HG03575 (cell line): ENCODE results near the gene LENG8.
"Not testable (repeated sequence)": the region's sequence is repeated elsewhere in the genome, so short reads cannot be mapped to it uniquely, and the experiment has no call there.

Experiments used
- ATAC-seq: cut with Tn5 transposase; IDR thresholded peaks from one replicate; pipeline ENCODE4 v1.9.1; 2021; ENCODE audit not compliant: unreplicated experiment, insufficient number of reproducible peaks, low FRiP score; ENCODE audit errors: extremely low read depth

LENG8 gene

DNA sequence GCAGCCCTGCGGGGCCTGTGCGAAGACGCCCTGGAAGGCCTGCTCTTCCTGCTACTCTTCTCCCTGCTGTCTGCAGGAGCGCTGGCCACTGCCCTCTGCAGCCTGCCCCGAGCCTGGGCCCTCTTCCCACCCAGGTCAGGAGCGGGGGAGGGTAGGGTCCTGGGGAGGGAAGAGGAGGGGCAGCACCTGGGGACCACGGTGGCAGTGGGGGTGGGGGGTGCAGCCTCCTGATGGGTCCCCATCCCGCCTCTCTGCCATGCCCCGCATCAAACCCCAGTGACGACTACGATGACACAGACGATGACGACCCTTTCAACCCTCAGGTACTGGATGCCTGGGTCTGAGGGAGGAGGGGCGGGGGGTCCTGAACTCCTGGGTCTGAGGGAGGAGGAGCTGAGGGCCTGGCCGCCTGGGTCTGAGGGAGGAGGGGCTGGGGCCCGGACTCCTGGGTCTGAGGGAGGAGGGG, 13.4 kb upstream of the LENG8 start:
- ATAC-seq = no peak

DNA sequence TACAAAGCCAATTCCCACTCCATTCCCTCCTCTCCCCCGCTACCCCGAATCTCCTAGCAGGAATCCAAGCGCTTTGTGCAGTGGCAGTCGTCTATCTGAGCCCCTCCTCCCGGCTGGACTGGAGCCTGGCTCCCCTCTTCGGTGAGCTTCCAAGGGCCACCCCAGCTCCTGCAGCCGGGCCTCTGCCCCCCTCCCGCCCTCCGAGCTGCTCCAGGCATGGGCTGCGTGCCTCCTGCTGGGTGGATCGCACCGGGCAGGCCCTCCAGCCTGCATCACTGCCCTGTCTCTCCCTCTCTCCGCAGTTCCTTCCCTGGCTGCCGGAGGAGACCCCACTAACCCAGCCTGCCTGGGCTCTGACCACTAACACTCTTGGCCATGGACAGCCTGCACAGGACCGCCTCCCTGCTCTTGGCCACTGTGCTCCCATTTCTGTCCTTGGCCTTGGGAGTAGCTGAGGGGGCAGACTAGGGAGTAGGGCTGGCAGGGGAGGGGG, 12.9 kb upstream of the LENG8 start:
- no peak for ATAC-seq

DNA sequence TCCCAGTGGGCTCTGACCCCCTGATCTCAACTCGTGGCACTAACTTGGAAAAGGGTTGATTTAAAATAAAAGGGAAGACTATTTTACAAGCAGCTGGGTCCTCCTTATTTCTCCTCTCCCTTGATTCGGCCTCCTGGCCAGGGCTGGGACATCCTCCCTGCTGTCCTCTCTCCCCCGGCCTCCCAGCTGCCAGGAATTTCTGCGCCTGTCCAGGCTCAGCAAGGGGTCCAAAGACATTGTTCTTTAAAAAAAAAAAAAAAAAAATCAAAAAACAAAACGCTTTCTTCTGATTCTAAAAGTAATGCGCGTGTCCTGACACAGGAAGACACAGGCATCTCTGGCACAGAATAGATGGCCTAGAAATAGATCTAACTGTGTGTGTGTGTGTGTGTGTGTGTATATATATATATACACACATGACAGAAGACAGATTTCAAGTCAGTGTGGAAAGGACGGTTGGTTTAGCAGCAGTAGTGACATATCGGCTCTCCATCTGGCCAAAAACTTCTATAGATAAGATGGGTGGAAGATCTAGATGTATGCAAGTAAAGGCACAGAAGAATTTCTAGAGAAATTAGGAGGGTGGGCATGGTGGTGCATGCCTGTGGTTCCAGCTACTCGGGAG, 12.3 kb upstream of the LENG8 start:
- ATAC-seq = no peak

DNA sequence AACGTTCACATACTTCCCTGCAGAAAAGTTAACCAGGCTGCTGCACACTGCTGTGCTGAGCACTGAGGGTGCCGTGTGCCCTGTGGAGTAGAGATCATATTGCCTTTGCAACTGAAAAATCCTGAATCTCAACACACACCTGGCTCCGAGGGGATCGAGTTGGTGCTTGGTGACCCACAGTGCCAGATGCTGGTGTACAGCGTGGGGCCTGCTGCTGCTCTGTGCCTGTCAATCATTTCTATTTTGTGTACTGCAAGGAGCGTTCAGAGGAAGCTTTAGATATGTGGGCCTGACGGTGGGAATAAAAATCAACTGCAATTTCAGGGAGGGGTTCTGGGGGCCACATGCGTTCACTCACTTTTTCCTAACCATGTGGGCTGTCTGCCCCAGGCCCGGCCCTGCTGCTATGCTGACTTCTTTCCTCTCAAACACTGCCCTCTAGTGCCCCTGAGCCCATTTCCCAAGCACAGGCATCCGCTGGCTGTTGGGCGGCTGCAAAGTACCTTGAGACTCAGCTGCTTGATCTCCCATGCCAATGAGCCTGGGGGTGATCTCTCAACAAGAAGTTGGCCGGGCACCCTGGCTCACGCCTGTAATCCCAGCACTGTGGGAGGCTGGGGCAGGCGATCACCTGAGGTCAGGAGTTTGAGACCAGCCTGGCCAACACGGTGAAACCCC, 9.7 kb upstream of the LENG8 start:
- no peak for ATAC-seq

DNA sequence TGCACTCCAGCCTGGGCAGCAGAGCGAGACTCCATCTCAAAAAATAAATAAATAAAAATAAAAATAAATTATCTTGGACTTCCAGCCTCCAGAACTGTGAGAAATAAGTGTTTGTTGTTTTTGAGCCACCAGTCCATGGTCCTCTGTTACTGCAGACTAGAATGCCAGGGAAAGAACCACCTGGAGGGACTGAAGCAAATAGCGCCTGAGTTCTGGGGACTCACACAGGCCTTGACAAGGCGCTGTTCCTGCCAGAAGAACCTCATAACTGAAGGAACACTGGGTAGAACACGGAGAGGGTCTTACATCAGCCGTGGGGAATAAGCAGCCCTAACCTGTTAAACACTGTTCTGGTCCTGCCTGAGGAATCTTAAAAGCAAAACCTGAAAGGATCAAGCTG, 8.4 kb upstream of the LENG8 start:
- no peak for ATAC-seq

DNA sequence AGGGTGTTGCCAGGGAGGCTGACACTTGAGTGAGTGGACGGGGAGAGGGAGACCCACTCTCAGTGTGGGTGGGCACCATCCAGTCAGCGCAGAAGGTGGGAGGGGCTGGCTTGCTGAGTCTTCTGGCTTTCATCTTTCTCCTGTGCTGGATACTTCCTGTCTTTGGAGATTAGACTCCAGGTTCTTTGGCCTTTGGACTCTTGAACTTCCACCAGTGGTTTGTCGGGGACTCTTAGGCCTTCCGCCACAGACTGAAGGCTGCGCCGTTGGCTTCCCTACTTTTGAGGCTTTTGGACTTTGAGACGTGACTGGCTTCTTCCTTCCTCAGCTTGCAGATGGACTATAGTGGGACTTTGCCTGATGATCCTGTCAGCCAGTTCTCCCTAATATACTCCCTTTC, 4.3 kb upstream of the LENG8 start:
- no peak for ATAC-seq

DNA sequence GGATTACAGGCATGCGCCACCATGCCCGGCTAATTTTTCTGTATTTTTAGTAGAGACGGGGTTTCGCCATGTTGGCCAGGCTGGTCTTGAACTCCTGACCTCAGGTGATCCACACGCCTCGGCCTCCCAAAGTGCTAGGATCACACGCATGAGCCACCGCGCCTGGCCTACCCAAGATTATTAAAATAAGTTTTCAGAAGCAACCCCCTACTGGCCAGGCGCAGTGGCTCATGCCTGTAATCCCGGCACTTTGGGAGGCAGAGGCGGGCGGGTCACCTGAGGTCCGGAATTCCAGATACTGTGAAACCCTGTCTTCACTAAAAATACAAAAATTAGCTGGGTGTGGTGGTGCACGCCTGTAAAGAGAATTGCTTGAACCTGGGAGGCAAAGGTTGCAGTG, 2.6 kb upstream of the LENG8 start:
- not testable (repeated sequence) for ATAC-seq

DNA sequence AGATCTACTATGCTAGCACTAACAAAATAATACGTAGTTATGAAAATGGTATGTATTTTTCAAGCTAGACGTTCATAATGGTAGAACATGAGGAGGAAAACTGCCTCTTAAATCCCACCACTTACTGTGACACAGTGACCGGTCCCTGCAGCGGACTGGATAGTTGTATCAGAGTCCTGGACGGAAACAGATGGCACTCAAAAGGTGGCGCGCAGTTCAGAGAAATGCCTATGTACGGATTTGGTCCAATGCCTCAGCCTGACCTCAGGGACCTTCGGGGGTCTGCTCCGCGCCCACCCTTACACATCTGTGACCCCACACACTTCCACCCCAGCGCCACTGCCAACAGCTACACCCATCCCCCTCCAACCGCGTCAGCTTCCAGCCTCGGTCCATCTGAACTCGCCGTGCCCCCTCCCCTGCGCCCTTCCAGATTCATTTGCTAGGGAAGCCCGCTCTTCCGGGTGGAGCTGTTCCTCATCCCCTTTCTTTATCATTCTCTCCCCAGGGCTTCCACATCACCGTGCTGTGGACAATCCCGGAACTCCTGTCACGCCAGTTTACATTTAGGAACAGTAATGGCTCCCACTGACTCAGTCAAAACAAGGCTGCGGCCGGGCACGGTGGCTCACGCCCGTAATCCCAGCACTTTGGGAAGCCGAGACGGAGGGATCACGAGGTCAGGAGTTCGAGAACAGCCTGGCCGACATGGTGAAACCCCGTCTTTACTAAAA, 792 bp upstream of the LENG8 start:
- ATAC-seq = no peak

DNA sequence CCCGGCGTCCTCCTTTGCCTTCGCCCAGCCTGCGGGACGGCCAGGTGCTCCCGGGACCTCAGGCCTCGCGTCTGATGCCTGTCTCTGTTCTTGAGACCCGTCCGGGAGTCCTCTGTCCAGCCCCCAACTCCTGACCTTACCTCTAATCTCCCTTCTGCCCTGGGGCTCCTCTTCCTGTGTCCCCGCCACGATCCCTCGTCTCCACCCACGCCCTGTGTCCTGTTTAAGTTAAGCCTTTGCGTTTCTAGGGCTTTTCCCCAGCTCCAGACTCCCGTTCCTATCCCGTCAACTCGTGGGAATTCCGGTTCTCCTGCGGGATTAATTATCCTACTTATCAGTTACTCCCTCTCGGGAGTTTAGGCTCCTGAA, 686 bp downstream of the LENG8 start:
- ATAC-seq = no peak

DNA sequence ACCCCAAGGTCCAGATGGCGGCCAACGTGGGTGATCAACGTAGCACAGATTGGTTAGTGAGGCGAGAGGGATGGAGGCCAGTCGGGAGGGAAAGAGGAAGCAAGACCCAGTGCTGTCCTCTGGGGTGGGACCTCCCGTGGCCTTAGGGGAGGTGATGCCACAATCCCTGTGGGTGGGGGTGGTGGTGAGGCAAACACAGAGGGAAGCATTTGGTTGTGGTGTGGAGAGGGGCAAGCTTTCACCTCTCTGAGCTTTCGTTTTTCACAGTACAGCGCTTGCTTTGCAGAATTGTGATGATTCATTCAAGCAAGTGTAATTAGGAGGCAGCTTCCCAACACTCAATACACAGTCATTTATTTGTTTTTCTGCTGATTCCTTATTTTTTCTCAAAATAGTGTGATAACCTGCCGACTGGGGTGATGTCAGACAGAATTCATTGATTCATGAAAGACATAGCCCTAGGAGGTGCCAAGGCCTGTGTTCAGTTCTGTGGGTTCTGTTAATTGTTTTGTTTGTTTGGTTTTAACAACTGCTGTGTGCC, 2.4 kb downstream of the LENG8 start:
- no peak for ATAC-seq

DNA sequence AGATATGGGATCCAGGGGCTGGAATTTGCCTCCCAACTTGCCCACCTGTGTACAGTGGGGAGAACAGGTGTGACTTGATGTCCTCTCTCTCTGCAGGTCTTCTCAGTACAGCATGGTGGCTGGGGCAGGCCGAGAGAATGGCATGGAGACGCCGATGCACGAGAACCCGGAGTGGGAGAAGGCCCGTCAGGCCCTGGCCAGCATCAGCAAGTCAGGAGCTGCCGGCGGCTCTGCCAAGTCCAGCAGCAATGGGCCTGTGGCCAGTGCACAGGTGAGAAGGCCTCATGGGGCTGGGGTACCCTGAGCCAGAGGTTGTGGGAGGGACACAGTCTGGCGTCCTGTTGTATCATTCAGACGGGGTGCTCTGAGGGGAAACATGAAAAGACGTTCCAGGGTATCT, 3.0 kb downstream of the LENG8 start:
- ATAC-seq = no peak

DNA sequence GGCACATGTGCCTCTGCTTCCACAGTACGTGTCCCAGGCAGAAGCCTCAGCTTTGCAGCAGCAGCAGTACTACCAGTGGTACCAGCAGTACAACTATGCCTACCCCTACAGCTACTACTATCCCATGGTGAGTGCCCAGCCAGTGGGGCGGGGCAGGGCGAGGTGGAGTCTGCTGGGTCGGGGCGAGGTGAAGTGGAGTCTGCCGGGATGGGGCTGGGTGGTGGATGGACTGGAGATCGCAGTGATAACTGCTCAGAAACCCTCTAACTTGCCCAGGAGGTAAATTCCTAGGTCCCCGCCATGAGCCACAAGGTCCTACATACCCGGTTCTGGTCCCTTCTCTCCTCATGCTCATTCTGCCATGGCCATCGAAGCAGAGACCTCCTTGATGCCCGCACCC, 3.6 kb downstream of the LENG8 start:
- no peak for ATAC-seq

DNA sequence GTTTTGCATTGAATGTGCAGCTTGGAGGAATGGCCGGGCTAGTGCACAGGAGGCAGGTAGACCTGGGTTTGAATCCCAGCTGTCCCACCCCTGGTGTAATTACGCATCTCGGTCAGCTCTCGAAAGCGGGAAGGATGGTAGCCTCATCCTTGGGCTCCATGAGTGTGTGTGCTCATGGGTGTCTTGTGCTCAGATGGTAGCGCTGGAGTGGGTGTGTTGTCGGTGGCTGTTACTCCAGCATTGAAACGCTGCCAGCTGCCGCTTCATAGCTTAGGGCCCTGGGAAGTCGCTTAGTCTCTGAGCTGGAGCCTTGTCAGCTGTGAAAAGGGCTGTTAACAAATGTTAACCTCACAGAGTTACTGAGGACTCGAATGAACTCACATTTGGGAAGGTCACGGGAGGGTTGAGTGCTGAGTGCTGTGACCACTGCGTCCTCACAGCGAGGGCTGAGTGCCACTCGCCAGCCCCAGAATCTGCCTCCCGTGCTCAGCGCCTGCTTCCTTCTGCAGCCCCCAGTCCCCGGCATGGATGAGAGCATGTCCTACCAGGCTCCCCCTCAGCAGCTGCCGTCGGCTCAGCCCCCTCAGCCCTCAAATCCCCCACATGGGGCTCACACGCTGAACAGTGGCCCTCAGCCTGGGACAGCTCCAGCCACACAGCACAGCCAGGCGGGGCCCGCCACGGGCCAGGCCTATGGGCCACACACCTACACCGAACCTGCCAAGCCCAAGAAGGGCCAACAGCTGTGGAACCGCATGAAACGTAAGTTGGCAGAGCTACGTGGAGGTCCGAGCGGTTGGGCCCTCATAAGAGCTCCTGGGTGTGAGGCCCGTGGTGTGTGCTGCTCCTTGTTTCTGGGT, 5.2 kb downstream of the LENG8 start:
- ATAC-seq = no peak

DNA sequence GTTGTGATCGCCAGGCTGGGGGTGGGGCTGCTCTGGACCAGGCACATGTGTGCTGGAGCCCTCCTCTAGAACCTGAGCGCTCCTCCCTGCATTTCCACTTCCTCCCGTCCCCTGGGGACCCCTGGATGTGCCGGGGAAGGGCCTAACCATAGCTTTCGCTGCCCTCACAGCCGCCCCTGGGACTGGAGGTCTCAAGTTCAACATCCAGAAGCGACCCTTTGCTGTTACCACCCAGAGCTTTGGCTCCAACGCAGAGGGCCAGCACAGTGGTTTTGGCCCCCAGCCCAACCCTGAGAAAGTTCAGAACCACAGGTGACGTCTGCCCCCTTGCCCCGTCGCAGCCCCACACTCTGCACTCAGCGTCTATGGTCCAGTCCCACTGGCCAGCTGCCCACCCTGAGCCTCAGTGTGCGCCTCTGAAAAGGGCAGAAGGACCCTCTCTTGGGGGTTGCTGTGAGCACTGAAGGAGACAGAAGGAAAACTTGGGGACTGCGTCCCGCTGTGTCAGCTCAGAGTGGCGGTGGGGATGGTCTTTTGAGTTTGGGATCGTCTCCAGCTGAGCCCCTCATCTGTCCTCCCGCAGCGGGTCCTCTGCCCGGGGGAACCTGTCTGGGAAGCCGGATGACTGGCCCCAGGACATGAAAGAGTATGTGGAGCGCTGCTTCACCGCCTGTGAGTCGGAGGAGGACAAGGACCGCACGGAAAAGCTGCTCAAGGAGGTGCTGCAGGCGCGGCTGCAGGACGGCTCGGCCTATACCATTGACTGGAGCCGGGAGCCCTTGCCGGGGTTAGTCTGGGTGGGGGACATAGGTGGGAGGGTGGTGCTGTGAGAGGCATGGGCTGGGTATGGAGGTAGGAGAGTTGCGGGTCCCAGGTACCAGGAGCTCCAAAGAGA, 6.0 kb downstream of the LENG8 start:
- ATAC-seq = no peak

DNA sequence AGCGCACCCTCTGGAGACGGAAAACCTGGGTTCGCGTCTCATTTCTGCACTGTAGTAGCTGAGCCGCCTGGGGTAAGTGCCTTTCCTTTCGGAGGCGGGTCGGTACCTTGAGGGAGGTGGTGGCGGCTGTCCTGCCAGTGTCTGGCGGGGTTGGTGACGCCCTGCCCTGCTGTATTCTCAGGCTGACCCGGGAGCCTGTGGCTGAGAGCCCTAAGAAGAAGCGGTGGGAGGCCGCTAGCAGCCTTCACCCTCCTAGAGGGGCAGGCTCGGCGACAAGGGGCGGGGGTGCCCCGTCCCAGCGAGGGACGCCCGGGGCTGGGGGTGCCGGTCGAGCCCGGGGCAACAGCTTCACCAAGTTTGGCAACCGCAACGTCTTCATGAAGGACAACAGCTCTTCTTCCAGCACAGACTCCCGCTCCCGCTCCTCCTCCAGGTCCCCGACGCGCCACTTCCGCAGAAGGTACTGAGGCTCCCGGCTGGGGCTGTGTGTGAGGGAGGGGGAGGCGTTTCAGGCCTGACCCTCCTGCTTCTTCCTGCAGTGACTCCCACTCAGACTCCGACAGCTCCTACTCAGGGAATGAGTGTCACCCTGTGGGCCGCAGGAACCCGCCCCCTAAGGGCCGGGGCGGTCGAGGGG, 6.9 kb downstream of the LENG8 start:
- ATAC-seq = no peak

DNA sequence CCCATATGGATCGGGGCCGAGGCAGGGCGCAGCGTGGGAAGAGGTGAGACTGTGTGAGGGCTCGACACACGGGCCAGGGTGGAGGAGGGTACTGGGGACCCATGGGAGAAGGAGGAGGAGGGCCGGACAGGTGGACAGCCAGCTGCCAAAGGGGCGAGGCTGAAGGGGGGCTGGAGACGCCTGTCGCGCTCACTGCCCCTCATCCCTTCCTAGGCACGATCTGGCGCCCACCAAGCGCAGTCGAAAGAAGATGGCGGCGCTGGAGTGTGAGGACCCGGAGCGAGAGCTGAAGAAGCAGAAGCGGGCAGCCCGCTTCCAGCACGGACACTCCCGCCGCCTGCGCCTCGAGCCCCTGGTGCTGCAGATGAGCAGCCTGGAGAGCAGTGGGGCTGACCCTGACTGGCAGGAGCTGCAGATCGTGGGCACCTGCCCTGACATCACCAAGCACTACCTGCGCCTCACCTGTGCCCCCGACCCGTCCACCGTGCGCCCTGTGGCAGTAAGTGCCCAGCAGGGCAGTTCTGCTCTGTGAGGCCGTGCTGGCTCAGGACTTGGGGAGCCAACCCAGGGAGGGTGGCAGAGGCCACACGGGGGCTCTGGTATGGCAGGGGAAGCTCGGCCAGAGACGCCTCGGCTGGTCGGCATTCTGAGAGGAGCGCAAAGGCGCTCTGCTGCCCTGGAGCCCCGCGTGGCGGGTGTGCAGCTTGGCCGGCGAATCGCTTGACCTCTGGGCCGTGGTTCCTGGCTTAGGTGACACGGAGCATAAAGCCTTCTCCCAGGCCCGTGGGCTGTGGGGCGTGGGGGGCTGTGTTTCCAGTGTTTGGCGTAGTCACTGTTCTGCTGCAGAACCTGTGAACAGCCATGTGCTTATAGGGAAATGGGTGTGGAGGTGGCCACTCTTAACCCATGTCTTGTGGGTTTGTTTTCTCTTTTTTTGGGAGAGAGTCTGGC, 7.7 kb downstream of the LENG8 start:
- ATAC-seq = no peak
